ENCODE measurements around the gene ADARB1. TPM values are rescaled to one million over a fixed set of nuclear protein-coding genes. Genes with fewer than 3 reads are reported as not detected.

Gene ADARB1
- total and polyA plus RNA-seq, 9 donors = 17.3 to 32.1 (median 25.2) TPM

DNA sequence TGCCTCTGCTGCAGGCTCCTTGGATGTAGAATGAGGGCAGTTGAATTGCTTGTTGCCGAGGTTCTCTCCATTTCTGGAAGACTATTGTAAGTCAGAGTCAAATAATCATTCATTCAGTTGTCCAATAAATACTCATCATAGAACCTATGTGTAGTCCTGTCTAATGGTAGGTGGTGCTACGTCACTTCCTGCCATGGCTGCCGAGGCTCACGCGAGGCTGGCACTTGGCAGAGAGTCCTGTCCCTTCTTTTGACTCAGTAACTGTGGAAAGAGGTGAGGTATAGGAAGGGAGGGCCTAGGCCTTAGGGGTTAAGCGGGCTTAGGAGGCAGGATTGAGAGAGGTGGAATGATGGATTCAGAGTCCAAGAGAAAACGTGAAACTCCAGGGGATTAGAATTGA, 9.7 kb downstream of the ADARB1 start:
- WGBS (ENCODE audit: insufficient coverage) = 75% methylated on average over 5 of the region's 7 CpGs

GRCh38 chr21:45084881-45085536, 10.6 kb downstream of the ADARB1 start:
- H3K36me3 ChIP-seq (ENCODE audit: control insufficient read depth, insufficient read depth, low read length) = peaks cover 13% of the 10 kb centered on the region
- no peaks in the 10 kb centered on the region for H3K27me3 ChIP-seq (ENCODE audit: control insufficient read depth, insufficient read depth, low read length)
- no peak overlapping the region for H3K27ac ChIP-seq (ENCODE audit: low read length)
- DNase-seq = no peak
- peaks cover 7% of the 10 kb centered on the region for H3K4me1 ChIP-seq (ENCODE audit: control insufficient read depth, insufficient read depth, low read length)
- H3K4me3 ChIP-seq (ENCODE audit: low read length) = no peak overlapping the region
- H3K9me3 ChIP-seq (replicated peaks; ENCODE audit: control insufficient read depth, low read depth, low read length) = no peaks in the 10 kb centered on the region
- 77% methylated on average over 5 of the region's 13 CpGs for WGBS (ENCODE audit: insufficient coverage)

More for the DNA sequence above, 9.7 kb downstream of the ADARB1 start:
- Histone ChIP-seq H3K9me3 (replicated peaks; ENCODE audit: control insufficient read depth, low read depth, low read length) (no peaks in the 10 kb centered on the region), H3K27me3 (ENCODE audit: control insufficient read depth, insufficient read depth, low read length) (no peaks in the 10 kb centered on the region), H3K27ac (ENCODE audit: low read length) (no peak overlapping the region), H3K4me3 (ENCODE audit: low read length) (no peak overlapping the region), H3K4me1 (ENCODE audit: control insufficient read depth, insufficient read depth, low read length) (peaks cover 7% of the 10 kb centered on the region), H3K36me3 (ENCODE audit: control insufficient read depth, insufficient read depth, low read length) (peaks cover 13% of the 10 kb centered on the region)
- no peak for DNase-seq

- Histone ChIP-seq H3K36me3 (ENCODE audit: control insufficient read depth, insufficient read depth, low read length) (peaks cover 13% of the 10 kb centered on the region), H3K9me3 (replicated peaks; ENCODE audit: control insufficient read depth, low read depth, low read length) (no peaks in the 10 kb centered on the region), H3K27ac (ENCODE audit: low read length) (no peak overlapping the region), H3K27me3 (ENCODE audit: control insufficient read depth, insufficient read depth, low read length) (no peaks in the 10 kb centered on the region), H3K4me1 (ENCODE audit: control insufficient read depth, insufficient read depth, low read length) (peaks cover 7% of the 10 kb centered on the region), H3K4me3 (ENCODE audit: low read length) (no peak overlapping the region)
- DNase-seq = no peak
- 81% methylated on average over 4 of the region's 6 CpGs for WGBS (ENCODE audit: insufficient coverage)
Observed at GRCh38 chr21:45085700-45086099, 11.3 kb downstream of the ADARB1 start.

- peaks cover 9% of the 10 kb centered on the region for H3K4me1 ChIP-seq (ENCODE audit: control insufficient read depth, insufficient read depth, low read length)
- no peaks in the 10 kb centered on the region for H3K9me3 ChIP-seq (replicated peaks; ENCODE audit: control insufficient read depth, low read depth, low read length)
- H3K36me3 ChIP-seq (ENCODE audit: control insufficient read depth, insufficient read depth, low read length) = peaks cover 10% of the 10 kb centered on the region
- no peak overlapping the region for H3K4me3 ChIP-seq (ENCODE audit: low read length)
- DNase-seq = no peak
- H3K27me3 ChIP-seq (ENCODE audit: control insufficient read depth, insufficient read depth, low read length) = no peaks in the 10 kb centered on the region
- WGBS (ENCODE audit: insufficient coverage) = 91% methylated on average over 12 of the region's 15 CpGs
- H3K27ac ChIP-seq (ENCODE audit: low read length) = no peak overlapping the region
Observed at GRCh38 chr21:45086337-45086958, 12.1 kb downstream of the ADARB1 start.

GRCh38 chr21:45087022-45087823, 12.8 kb downstream of the ADARB1 start:
- Histone ChIP-seq H3K4me3 (ENCODE audit: low read length) (no peak overlapping the region), H3K36me3 (ENCODE audit: control insufficient read depth, insufficient read depth, low read length) (peaks cover 5% of the 10 kb centered on the region), H3K4me1 (ENCODE audit: control insufficient read depth, insufficient read depth, low read length) (peaks cover 15% of the 10 kb centered on the region), H3K27ac (ENCODE audit: low read length) (no peak overlapping the region), H3K9me3 (replicated peaks; ENCODE audit: control insufficient read depth, low read depth, low read length) (no peaks in the 10 kb centered on the region), H3K27me3 (ENCODE audit: control insufficient read depth, insufficient read depth, low read length) (no peaks in the 10 kb centered on the region)
- no peak for DNase-seq
- WGBS (ENCODE audit: insufficient coverage) = 68% methylated on average over 4 of the region's 10 CpGs

DNA sequence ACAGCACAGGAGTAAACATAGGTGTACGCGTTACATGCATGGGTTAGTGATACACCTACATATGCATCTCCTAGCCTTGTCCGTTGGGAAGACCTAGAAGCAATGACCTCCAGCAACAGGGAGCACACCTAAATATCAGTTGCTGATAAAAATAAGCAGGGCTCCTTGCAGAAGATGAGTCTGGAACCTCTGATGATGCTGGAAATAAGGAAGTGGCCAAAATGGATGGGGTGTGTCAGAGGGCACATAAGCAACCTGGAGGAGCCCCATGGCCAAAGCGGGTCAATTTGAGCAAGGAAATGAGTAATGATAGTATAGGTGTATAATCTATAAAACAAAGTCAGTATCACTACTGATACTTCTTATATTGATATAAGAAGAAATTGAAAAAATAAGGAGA, 13.7 kb downstream of the ADARB1 start:
- no CpG with 5 or more reads among the region's 4 CpGs for WGBS (ENCODE audit: insufficient coverage)
- no peak overlapping the region for H3K4me3 ChIP-seq (ENCODE audit: low read length)
- H3K27ac ChIP-seq (ENCODE audit: low read length) = no peak overlapping the region
- H3K4me1 ChIP-seq (ENCODE audit: control insufficient read depth, insufficient read depth, low read length) = peaks cover 13% of the 10 kb centered on the region
- peaks cover 5% of the 10 kb centered on the region for H3K36me3 ChIP-seq (ENCODE audit: control insufficient read depth, insufficient read depth, low read length)
- DNase-seq = no peak
- no peaks in the 10 kb centered on the region for H3K9me3 ChIP-seq (replicated peaks; ENCODE audit: control insufficient read depth, low read depth, low read length)
- no peaks in the 10 kb centered on the region for H3K27me3 ChIP-seq (ENCODE audit: control insufficient read depth, insufficient read depth, low read length)

- no peak for DNase-seq
- peaks cover 19% of the 10 kb centered on the region for H3K4me1 ChIP-seq (ENCODE audit: control insufficient read depth, insufficient read depth, low read length)
- no peaks in the 10 kb centered on the region for H3K27me3 ChIP-seq (ENCODE audit: control insufficient read depth, insufficient read depth, low read length)
- WGBS (ENCODE audit: insufficient coverage) = 96% methylated on average over 4 of the region's 8 CpGs
- H3K4me3 ChIP-seq (ENCODE audit: low read length) = no peak overlapping the region
- peaks cover 4% of the 10 kb centered on the region for H3K36me3 ChIP-seq (ENCODE audit: control insufficient read depth, insufficient read depth, low read length)
- H3K27ac ChIP-seq (ENCODE audit: low read length) = no peak overlapping the region
- H3K9me3 ChIP-seq (replicated peaks; ENCODE audit: control insufficient read depth, low read depth, low read length) = no peaks in the 10 kb centered on the region
Observed at GRCh38 chr21:45088729-45089128, 14.3 kb downstream of the ADARB1 start.

GRCh38 chr21:45089964-45090363, 15.6 kb downstream of the ADARB1 start:
- H3K4me1 ChIP-seq (ENCODE audit: control insufficient read depth, insufficient read depth, low read length) = peaks cover 23% of the 10 kb centered on the region
- H3K4me3 ChIP-seq (ENCODE audit: low read length) = no peak overlapping the region
- no peak for DNase-seq
- no peaks in the 10 kb centered on the region for H3K36me3 ChIP-seq (ENCODE audit: control insufficient read depth, insufficient read depth, low read length)
- H3K9me3 ChIP-seq (replicated peaks; ENCODE audit: control insufficient read depth, low read depth, low read length) = no peaks in the 10 kb centered on the region
- no CpG with 5 or more reads among the region's 4 CpGs for WGBS (ENCODE audit: insufficient coverage)
- no peaks in the 10 kb centered on the region for H3K27me3 ChIP-seq (ENCODE audit: control insufficient read depth, insufficient read depth, low read length)
- H3K27ac ChIP-seq (ENCODE audit: low read length) = no peak overlapping the region

- H3K27ac ChIP-seq (ENCODE audit: low read length) = no peak overlapping the region
- no peak overlapping the region for H3K4me3 ChIP-seq (ENCODE audit: low read length)
- H3K4me1 ChIP-seq (ENCODE audit: control insufficient read depth, insufficient read depth, low read length) = peaks cover 32% of the 10 kb centered on the region
- no peaks in the 10 kb centered on the region for H3K27me3 ChIP-seq (ENCODE audit: control insufficient read depth, insufficient read depth, low read length)
- no peak for DNase-seq
- no peaks in the 10 kb centered on the region for H3K36me3 ChIP-seq (ENCODE audit: control insufficient read depth, insufficient read depth, low read length)
- no peaks in the 10 kb centered on the region for H3K9me3 ChIP-seq (replicated peaks; ENCODE audit: control insufficient read depth, low read depth, low read length)
- WGBS (ENCODE audit: insufficient coverage) = no CpG with 5 or more reads among the region's 4 CpGs
Observed at GRCh38 chr21:45090966-45091365, 16.6 kb downstream of the ADARB1 start.

Data from muscle of leg (tissue), 11 donors.